Prostate gland (tissue), 2 donors: ENCODE results near the gene COL16A1. TPM values are rescaled to one million over a fixed set of nuclear protein-coding genes. Genes with fewer than 3 reads are reported as not detected.
A peak's percentile ranks its signal among the peaks of the same experiment; 100 is the strongest.

ENCODE experiments used
- DNase-seq: peaks from one replicate; pipeline ENCODE4 v3.0.0-alpha.2; 2019; ENCODE audit warnings: low spot score
- H3K27ac ChIP-seq, 2 donors: fragments of 200-600 bp; sonication (generic); 2 replicates each; pipeline ENCODE4 v1.5.1; 2017 to 2019
- H3K27me3 ChIP-seq: fragments of 200-600 bp; sonication (generic); replicated peaks from 2 replicates; pipeline ENCODE4 v1.5.1; 2019; ENCODE audit not compliant: insufficient read depth
- H3K36me3 ChIP-seq, 2 donors: fragments of 200-600 bp; sonication (generic); 1 replicate in 1 of 2; 2 replicates in 1 of 2; pipeline versions ENCODE4 v1.5.1 to v1.8.1; 2017 to 2019
- H3K4me1 ChIP-seq: fragments of 200-600 bp; sonication (generic); replicated peaks from 2 replicates; pipeline ENCODE4 v1.5.1; 2019
- H3K4me3 ChIP-seq, 2 donors: fragments of 200-600 bp; sonication (generic); 2 replicates each; pipeline ENCODE4 v1.5.1; 2017 to 2019
- H3K9me3 ChIP-seq: fragments of 200-600 bp; sonication (generic); 2 replicates; pipeline ENCODE4 v1.5.1; 2017
- POLR2A ChIP-seq: fragments of 450-650 bp; IDR thresholded peaks from one replicate; pipeline ENCODE4 v1.6.1; 2016; ENCODE audit warnings: antibody characterized with exemption, mild to moderate bottlenecking
- POLR2AphosphoS5 ChIP-seq: sonication (generic); formaldehyde crosslinking; IDR thresholded peaks from one replicate; pipeline ENCODE4 v1.6.1; 2017; ENCODE audit warnings: antibody characterized with exemption
- WGBS: methylation state at CpG from one replicate; pipeline ENCODE4 v1.1.5; 2018; 5-methylcytosine and 5-hydroxymethylcytosine counted together
- intact Hi-C: fragments of 100-400 bp; cut with DNase I; formaldehyde crosslinking; loops from one replicate; pipeline ENCODE4 v1.14.2; 2022
- total RNA-seq, 2 donors: library from RNA; depleted of rRNA; stranded (reverse); fragments of >200 nt; gene quantifications; one replicate each; pipeline ENCODE4 v1.1.0, GENCODE V29; 2016
- TF ChIP-seq, protein P1 (sequence below), 4 experiments: fragments of 200-600 bp in 2 of 4; fragments of 450-650 bp in 2 of 4; sonication (generic) in 2 of 4; IDR thresholded peaks; 1 replicate in 3 of 4; 2 replicates in 1 of 4; pipeline ENCODE4 v1.5.1; 2016 to 2019; ENCODE audit warnings: antibody characterized with exemption in 4 of 4, mild to moderate bottlenecking in 2 of 4, moderate library complexity in 2 of 4

COL16A1 gene
- total RNA-seq, 2 donors from 2014 or later = 45.3 to 89.4 TPM

DNA sequence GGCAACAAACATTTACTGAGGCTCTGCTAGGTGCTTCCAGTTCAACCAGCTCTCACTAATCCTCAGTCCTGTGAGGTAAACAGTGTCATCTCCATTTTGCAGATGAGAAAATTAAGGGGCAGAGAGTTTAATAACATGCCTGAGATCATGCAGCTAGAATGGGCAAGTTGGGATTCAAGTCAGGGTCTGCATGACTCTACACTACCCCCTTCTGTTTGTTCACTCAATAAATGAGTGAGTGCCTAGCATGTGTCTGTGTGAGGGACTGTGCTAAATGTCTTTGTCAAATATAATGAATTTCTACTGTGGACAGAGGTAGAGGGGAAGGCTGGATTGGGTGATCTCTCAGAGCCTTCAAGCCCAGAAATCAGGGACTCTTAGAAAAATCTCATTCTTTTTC is 63.6 kb downstream of the COL16A1 start:
- H3K36me3 ChIP-seq = no peaks in the 10 kb centered on the region
- H3K4me3 ChIP-seq = no peak overlapping the region
- TF ChIP-seq, protein P1, sequence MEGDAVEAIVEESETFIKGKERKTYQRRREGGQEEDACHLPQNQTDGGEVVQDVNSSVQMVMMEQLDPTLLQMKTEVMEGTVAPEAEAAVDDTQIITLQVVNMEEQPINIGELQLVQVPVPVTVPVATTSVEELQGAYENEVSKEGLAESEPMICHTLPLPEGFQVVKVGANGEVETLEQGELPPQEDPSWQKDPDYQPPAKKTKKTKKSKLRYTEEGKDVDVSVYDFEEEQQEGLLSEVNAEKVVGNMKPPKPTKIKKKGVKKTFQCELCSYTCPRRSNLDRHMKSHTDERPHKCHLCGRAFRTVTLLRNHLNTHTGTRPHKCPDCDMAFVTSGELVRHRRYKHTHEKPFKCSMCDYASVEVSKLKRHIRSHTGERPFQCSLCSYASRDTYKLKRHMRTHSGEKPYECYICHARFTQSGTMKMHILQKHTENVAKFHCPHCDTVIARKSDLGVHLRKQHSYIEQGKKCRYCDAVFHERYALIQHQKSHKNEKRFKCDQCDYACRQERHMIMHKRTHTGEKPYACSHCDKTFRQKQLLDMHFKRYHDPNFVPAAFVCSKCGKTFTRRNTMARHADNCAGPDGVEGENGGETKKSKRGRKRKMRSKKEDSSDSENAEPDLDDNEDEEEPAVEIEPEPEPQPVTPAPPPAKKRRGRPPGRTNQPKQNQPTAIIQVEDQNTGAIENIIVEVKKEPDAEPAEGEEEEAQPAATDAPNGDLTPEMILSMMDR (IDR thresholded peaks at IDR 0.05) = no peak
- TF ChIP-seq POLR2AphosphoS5 (no peak), POLR2A (no peak)
- H3K4me1 ChIP-seq = peaks cover 2% of the 10 kb centered on the region
- intact Hi-C loops = no loop called here
- DNase-seq = no peak
- H3K9me3 ChIP-seq = no peaks in the 10 kb centered on the region
- H3K27me3 ChIP-seq = no peaks in the 10 kb centered on the region
- no peak overlapping the region for H3K27ac ChIP-seq

DNA sequence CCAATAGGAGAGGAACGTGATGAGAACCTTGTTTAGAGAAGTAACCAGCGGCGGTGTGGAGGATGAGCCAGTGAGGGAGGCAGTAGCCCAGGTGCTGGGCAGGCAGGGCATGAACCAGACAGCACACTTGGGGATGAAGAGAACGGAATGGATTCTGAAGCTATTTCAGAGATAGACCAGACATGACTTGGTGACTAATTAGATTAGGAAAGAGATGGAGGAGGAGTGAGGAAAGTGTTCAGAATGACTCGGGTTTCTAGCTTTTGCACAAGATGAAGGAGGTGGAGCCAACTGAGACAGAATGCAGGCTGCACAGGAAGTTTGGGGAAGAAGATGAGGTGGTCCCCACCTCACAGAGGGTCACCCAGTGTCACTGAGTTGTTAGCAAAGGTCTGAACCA is 64.3 kb downstream of the COL16A1 start:
- H3K9me3 ChIP-seq = no peaks in the 10 kb centered on the region
- no peak for DNase-seq
- intact Hi-C loops = no loop called here
- H3K4me3 ChIP-seq = no peak overlapping the region
- no peaks in the 10 kb centered on the region for H3K27me3 ChIP-seq
- 57% methylated on average over 4 of the region's 5 CpGs for WGBS
- TF ChIP-seq POLR2A = no peak
- TF ChIP-seq, protein P1 (IDR thresholded peaks at IDR 0.05) = no peak
- no peak for TF ChIP-seq POLR2AphosphoS5
- H3K36me3 ChIP-seq = peaks cover 0 to 2% of the 10 kb centered on the region in 2 donors
- no peak overlapping the region for H3K27ac ChIP-seq
- H3K4me1 ChIP-seq = peaks cover 2% of the 10 kb centered on the region

DNA sequence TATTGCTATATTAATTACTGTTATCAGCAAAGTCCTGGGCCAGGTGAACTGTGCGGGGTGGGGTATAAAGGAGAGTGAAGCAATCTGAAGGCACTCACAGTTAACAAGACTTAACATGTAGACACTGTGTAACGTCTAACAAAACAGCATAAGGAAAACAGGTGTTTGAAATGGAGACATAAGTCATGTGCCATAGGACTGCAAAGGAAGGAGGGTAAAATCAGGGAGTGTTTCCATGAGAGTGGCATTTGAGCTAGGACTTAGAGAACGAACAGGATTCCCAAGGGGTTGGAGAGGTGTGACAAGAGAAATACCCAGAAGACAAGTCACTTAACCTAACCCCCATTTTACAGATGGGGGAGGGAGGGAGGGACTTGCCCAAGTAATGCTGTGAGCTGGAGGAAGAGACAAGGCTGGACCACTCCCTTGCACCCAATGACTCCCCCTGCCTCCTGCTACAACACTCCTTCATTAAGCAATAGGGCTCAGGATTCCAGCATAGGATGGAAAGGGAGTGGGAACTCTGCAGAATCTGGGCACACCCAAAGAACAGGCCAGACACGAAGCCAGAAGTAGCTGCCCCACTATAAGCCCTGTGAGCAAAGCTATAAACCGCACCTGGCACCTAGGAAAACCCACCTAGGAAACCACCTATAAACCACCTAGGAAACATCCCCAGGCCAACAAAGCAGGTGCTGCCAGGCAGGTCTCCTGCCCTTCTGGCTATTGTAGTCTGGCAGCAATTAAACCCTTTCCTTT is 65.7 kb downstream of the COL16A1 start:
- Histone ChIP-seq H3K9me3 (no peaks in the 10 kb centered on the region), H3K4me3 (no peak overlapping the region), H3K36me3 (peaks cover 0 to 2% of the 10 kb centered on the region in 2 donors), H3K27ac (no peak overlapping the region), H3K4me1 (peaks cover 2% of the 10 kb centered on the region), H3K27me3 (no peaks in the 10 kb centered on the region)
- DNase-seq = no peak
- intact Hi-C loops = no loop called here
- no peak for TF ChIP-seq POLR2A
- TF ChIP-seq POLR2AphosphoS5 = peak; percentile 51
- TF ChIP-seq, protein P1 (IDR thresholded peaks at IDR 0.05) = no peak
- 44% methylated on average over 5 of the region's 5 CpGs for WGBS

DNA sequence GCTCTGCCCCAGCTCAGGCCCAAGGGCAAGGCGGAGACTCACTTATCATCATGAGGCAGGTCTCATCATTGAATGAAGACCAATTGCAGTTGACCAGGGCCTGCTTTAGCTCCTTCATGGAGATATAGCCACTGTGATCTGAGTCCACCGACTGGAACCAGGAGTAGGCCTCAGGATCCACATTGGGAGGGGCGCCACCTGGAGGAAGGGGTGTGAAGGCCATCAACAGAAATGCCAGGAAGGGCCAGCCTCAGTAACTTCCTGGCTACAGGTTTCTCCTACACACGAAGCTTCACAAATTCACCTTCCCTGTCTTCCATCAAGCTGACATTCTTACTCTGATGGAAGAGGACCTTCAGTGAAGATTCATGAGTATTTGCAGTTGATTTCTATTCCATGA is 70.7 kb downstream of the COL16A1 start:
- 76% methylated on average over 4 of the region's 4 CpGs for WGBS
- Histone ChIP-seq H3K4me3 (no peak overlapping the region), H3K4me1 (peaks cover 6% of the 10 kb centered on the region), H3K36me3 (peaks cover 2 to 8% of the 10 kb centered on the region in 2 donors), H3K9me3 (no peaks in the 10 kb centered on the region), H3K27me3 (no peaks in the 10 kb centered on the region), H3K27ac (no peak overlapping the region)
- no peak for TF ChIP-seq POLR2AphosphoS5
- TF ChIP-seq, protein P1 (IDR thresholded peaks at IDR 0.05) = peak in 1 of 4 experiments; percentile 6
- DNase-seq = no peak
- intact Hi-C loops = no loop called here

DNA sequence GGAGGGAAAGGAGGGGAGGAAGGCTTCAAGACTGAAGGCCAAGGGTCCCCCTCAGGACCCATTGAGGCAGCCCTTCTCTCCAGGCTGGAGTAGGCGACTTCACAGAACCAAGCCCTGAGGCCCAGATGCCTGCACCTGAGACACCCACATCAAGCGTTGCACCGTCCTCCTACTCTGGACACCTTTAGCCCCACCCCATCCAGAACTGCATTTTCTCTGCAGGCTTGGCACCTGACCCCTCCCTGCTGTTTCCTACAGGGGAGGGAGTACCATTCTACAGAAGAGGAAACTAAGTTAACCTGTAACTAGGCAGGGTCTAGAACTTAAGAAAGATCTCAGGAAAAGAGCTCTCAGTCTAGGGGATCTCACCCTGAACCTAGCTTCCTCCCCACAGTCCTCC is 71.2 kb downstream of the COL16A1 start:
- no peak overlapping the region for H3K4me3 ChIP-seq
- no peak for DNase-seq
- no peak for TF ChIP-seq POLR2A
- TF ChIP-seq, protein P1 (IDR thresholded peaks at IDR 0.05) = no peak
- no peak for TF ChIP-seq POLR2AphosphoS5
- intact Hi-C loops = no loop called here
- peaks cover 11% of the 10 kb centered on the region for H3K4me1 ChIP-seq
- no peaks in the 10 kb centered on the region for H3K27me3 ChIP-seq
- 89% methylated on average over 3 of the region's 3 CpGs for WGBS
- H3K36me3 ChIP-seq = peaks cover 2 to 8% of the 10 kb centered on the region in 2 donors
- no peak overlapping the region for H3K27ac ChIP-seq
- no peaks in the 10 kb centered on the region for H3K9me3 ChIP-seq
